Muscle layer of colon (tissue), 2 donors: ENCODE results near the gene PRKAG3.
"Not testable (repeated sequence)": the region's sequence is repeated elsewhere in the genome, so short reads cannot be mapped to it uniquely, and the experiment has no call there.

ENCODE experiments used
- H3K27ac ChIP-seq: one replicate; pipeline ENCODE4 v1.7.0; 2013; ENCODE audit warnings: low read depth, mild to moderate bottlenecking, low read length, moderate library complexity
- H3K27me3 ChIP-seq, 2 donors: one replicate each; pipeline ENCODE4 v1.7.0; 2013; ENCODE audit warnings: low read length in 2 of 2, mild to moderate bottlenecking in 2 of 2; ENCODE audit not compliant: insufficient read depth in 2 of 2, control insufficient read depth in 1 of 2
- H3K36me3 ChIP-seq: one replicate; pipeline ENCODE4 v1.7.0; 2013; ENCODE audit warnings: mild to moderate bottlenecking, low read length; ENCODE audit not compliant: insufficient read depth
- H3K4me1 ChIP-seq: one replicate; pipeline ENCODE4 v1.7.0; 2013; ENCODE audit warnings: mild to moderate bottlenecking, low read length; ENCODE audit not compliant: insufficient read depth
- H3K4me3 ChIP-seq, 2 donors: one replicate each; pipeline ENCODE4 v1.7.0; 2013; ENCODE audit warnings: low read length in 2 of 2, low read depth in 1 of 2, mild to moderate bottlenecking in 1 of 2, moderate library complexity in 1 of 2
- H3K9ac ChIP-seq: one replicate; pipeline ENCODE4 v1.7.0; 2013; ENCODE audit warnings: low read length
- H3K9me3 ChIP-seq: one replicate; pipeline ENCODE4 v1.7.0; 2013; ENCODE audit warnings: mild to moderate bottlenecking, low read length
- donor health status: abdominal sarcoma.
- donor health status: Adenocarcinoma of cecum.

Gene PRKAG3

GRCh38 chr2:218853766-218854165 is 22.2 kb upstream of the PRKAG3 start:
- Histone ChIP-seq H3K9ac (no peak overlapping the region), H3K36me3 (no peaks in the 10 kb centered on the region), H3K27me3 (peaks cover 20 to 76% of the 10 kb centered on the region in 2 donors), H3K4me1 (no peaks in the 10 kb centered on the region), H3K9me3 (no peaks in the 10 kb centered on the region), H3K27ac (no peak overlapping the region), H3K4me3 (no peak overlapping the region)

- Histone ChIP-seq H3K4me1 (no peaks in the 10 kb centered on the region), H3K27ac (no peak overlapping the region), H3K9ac (no peak overlapping the region), H3K27me3 (peaks cover 13 to 69% of the 10 kb centered on the region in 2 donors), H3K4me3 (no peak overlapping the region), H3K36me3 (no peaks in the 10 kb centered on the region), H3K9me3 (no peaks in the 10 kb centered on the region)
Observed at GRCh38 chr2:218852911-218853667, 21.5 kb upstream of the PRKAG3 start.

GRCh38 chr2:218851286-218851685 is 19.7 kb upstream of the PRKAG3 start:
- Histone ChIP-seq H3K9me3 (no peaks in the 10 kb centered on the region), H3K4me3 (no peak overlapping the region), H3K9ac (no peak overlapping the region), H3K36me3 (no peaks in the 10 kb centered on the region), H3K4me1 (no peaks in the 10 kb centered on the region), H3K27ac (no peak overlapping the region), H3K27me3 (peaks cover 5 to 54% of the 10 kb centered on the region in 2 donors)

- no peaks in the 10 kb centered on the region for H3K4me1 ChIP-seq
- peaks cover 5 to 49% of the 10 kb centered on the region in 2 donors for H3K27me3 ChIP-seq
- no peaks in the 10 kb centered on the region for H3K36me3 ChIP-seq
- H3K9ac ChIP-seq: no peak overlapping the region
- no peak overlapping the region for H3K27ac ChIP-seq
- no peaks in the 10 kb centered on the region for H3K9me3 ChIP-seq
- no peak overlapping the region for H3K4me3 ChIP-seq
Observed at GRCh38 chr2:218850796-218851195, 19.2 kb upstream of the PRKAG3 start.

GRCh38 chr2:218849721-218850120 is 18.1 kb upstream of the PRKAG3 start:
- Histone ChIP-seq H3K36me3 (no peaks in the 10 kb centered on the region), H3K9me3 (no peaks in the 10 kb centered on the region), H3K4me3 (no peak overlapping the region), H3K9ac (no peak overlapping the region), H3K4me1 (no peaks in the 10 kb centered on the region), H3K27ac (no peak overlapping the region), H3K27me3 (peaks cover 5 to 38% of the 10 kb centered on the region in 2 donors)

- H3K36me3 ChIP-seq, H3K4me1 ChIP-seq, H3K27ac ChIP-seq, H3K9me3 ChIP-seq, H3K9ac ChIP-seq, H3K4me3 ChIP-seq: not testable (repeated sequence)
- H3K27me3 ChIP-seq: peaks cover 0 to 21% of the 10 kb centered on the region in 2 donors
Observed at GRCh38 chr2:218846963-218847362, 15.4 kb upstream of the PRKAG3 start.

GRCh38 chr2:218844334-218844733 is 12.7 kb upstream of the PRKAG3 start:
- not testable (repeated sequence) for H3K36me3 ChIP-seq, H3K9me3 ChIP-seq, H3K9ac ChIP-seq, H3K4me1 ChIP-seq, H3K27me3 ChIP-seq, H3K4me3 ChIP-seq, H3K27ac ChIP-seq

GRCh38 chr2:218839888-218840287 is 8.3 kb upstream of the PRKAG3 start:
- no peak overlapping the region for H3K9ac ChIP-seq
- no peaks in the 10 kb centered on the region for H3K36me3 ChIP-seq
- no peaks in the 10 kb centered on the region for H3K27me3 ChIP-seq
- no peak overlapping the region for H3K4me3 ChIP-seq
- no peak overlapping the region for H3K27ac ChIP-seq
- H3K4me1 ChIP-seq: no peaks in the 10 kb centered on the region
- peaks cover 4% of the 10 kb centered on the region for H3K9me3 ChIP-seq

- Histone ChIP-seq H3K4me1 (no peaks in the 10 kb centered on the region), H3K9me3 (peaks cover 4% of the 10 kb centered on the region), H3K36me3 (no peaks in the 10 kb centered on the region), H3K27me3 (no peaks in the 10 kb centered on the region), H3K27ac (no peak overlapping the region), H3K9ac (no peak overlapping the region), H3K4me3 (no peak overlapping the region)
Observed at GRCh38 chr2:218839430-218839829, 7.8 kb upstream of the PRKAG3 start.

GRCh38 chr2:218837495-218837894 is 5.9 kb upstream of the PRKAG3 start:
- Histone ChIP-seq H3K4me3 (no peak overlapping the region), H3K27ac (no peak overlapping the region), H3K9ac (no peak overlapping the region), H3K4me1 (no peaks in the 10 kb centered on the region), H3K36me3 (no peaks in the 10 kb centered on the region), H3K27me3 (no peaks in the 10 kb centered on the region), H3K9me3 (peaks cover 4% of the 10 kb centered on the region)

- Histone ChIP-seq H3K27ac (no peak overlapping the region), H3K36me3 (no peaks in the 10 kb centered on the region), H3K4me1 (no peaks in the 10 kb centered on the region), H3K9ac (no peak overlapping the region), H3K27me3 (peaks cover 0 to 4% of the 10 kb centered on the region in 2 donors), H3K4me3 (no peak overlapping the region), H3K9me3 (peaks cover 4% of the 10 kb centered on the region)
Observed at GRCh38 chr2:218834685-218835084, 3.1 kb upstream of the PRKAG3 start.

GRCh38 chr2:218833023-218833609 is 1.5 kb upstream of the PRKAG3 start:
- no peaks in the 10 kb centered on the region for H3K4me1 ChIP-seq

More at GRCh38 chr2:218833023-218833609, 1.5 kb upstream of the PRKAG3 start:
- Histone ChIP-seq H3K9ac (no peak overlapping the region), H3K4me3 (no peak overlapping the region), H3K9me3 (peaks cover 4% of the 10 kb centered on the region), H3K27ac (no peak overlapping the region), H3K27me3 (peaks cover 0 to 10% of the 10 kb centered on the region in 2 donors), H3K36me3 (no peaks in the 10 kb centered on the region)
